B cell (primary cell): ENCODE results near the gene ZNF521. TPM values are rescaled to one million over a fixed set of nuclear protein-coding genes. Genes with fewer than 3 reads are reported as not detected.

Experiments used
- ATAC-seq: fragments of 200-7000 bp; cut with Tn5 transposase; one replicate; pipeline ENCODE4 v1.10.0; 2021; ENCODE audit warnings: low read depth, mild to moderate bottlenecking, moderate number of reproducible peaks, moderate library complexity
- CTCF ChIA-PET: fragments of 350-600 bp; sonication (Branson Sonifier 250); formaldehyde crosslinking; loops from one replicate; lab custom pipeline; 2021; ENCODE audit warnings: antibody characterized with exemption, inconsistent platforms; lab: Charles Lee
- POLR2A ChIA-PET: fragments of 350-600 bp; sonication (Branson Sonifier 250); formaldehyde crosslinking; loops from one replicate; lab custom pipeline; 2021; ENCODE audit warnings: antibody characterized with exemption; lab: Charles Lee
- DNase-seq: peaks from one replicate; pipeline ENCODE4 v3.0.0; 2013
- H2AFZ ChIP-seq: 2 replicates; pipeline ENCODE4 v1.6.1; 2012; ENCODE audit warnings: mild to moderate bottlenecking, low read depth, low read length; ENCODE audit not compliant: insufficient read depth, poor library complexity, severe bottlenecking
- H3K27ac ChIP-seq, 2 donors: 1 replicate in 1 of 2; 2 replicates in 1 of 2; pipeline ENCODE4 v1.5.1; 2012 to 2013; ENCODE audit warnings: low read length in 2 of 2, mild to moderate bottlenecking in 2 of 2, moderate library complexity in 1 of 2
- H3K27me3 ChIP-seq, 4 experiments: fragments of 200-600 bp in 1 of 4; sonication (generic) in 1 of 4; replicated peaks in 1 of 4; 1 replicate in 2 of 4; 2 replicates in 2 of 4; pipeline versions ENCODE4 v1.6.1 to v1.7.0; 2013 to 2016; ENCODE audit warnings: low read length in 3 of 4, mild to moderate bottlenecking in 2 of 4, mixed read lengths in 1 of 4, moderate library complexity in 1 of 4; ENCODE audit not compliant: insufficient read depth in 4 of 4, control insufficient read depth in 3 of 4; ENCODE audit errors: control extremely low read depth in 1 of 4
- H3K36me3 ChIP-seq, 2 experiments: replicated peaks in 1 of 2; 1 replicate in 1 of 2; 2 replicates in 1 of 2; pipeline versions ENCODE4 v1.6.1 to v1.7.1; 2013; ENCODE audit warnings: low read length in 1 of 2; ENCODE audit not compliant: insufficient read depth in 2 of 2, control insufficient read depth in 1 of 2; ENCODE audit errors: control extremely low read depth in 1 of 2, extremely low read depth in 1 of 2
- H3K4me1 ChIP-seq, 2 donors: fragments of 200-600 bp in 1 of 2; sonication (generic) in 1 of 2; 1 replicate in 1 of 2; 2 replicates in 1 of 2; pipeline versions ENCODE4 v1.5.1 to v1.6.1; 2013 to 2017; ENCODE audit warnings: low read length in 2 of 2; ENCODE audit not compliant: control insufficient read depth in 2 of 2, insufficient read depth in 2 of 2
- H3K4me2 ChIP-seq: replicated peaks from 2 replicates; pipeline ENCODE3; 2012; ENCODE audit warnings: mild to moderate bottlenecking, low read depth, low read length; ENCODE audit not compliant: poor library complexity, severe bottlenecking
- H3K4me3 ChIP-seq, 5 experiments: fragments of 200-600 bp in 1 of 5; sonication (generic) in 1 of 5; 1 replicate in 3 of 5; 2 replicates in 2 of 5; pipeline versions ENCODE4 v1.5.1 to v1.7.0; 2011 to 2016; ENCODE audit warnings: low read length in 4 of 5, mild to moderate bottlenecking in 4 of 5, low read depth in 2 of 5, control low read depth in 1 of 5, moderate library complexity in 1 of 5; ENCODE audit not compliant: insufficient read depth in 1 of 5; ENCODE audit errors: control extremely low read depth in 1 of 5, extremely low read depth in 1 of 5
- H3K79me2 ChIP-seq: fragments of 200-600 bp; sonication (generic); one replicate; pipeline ENCODE4 v1.6.0; 2016; ENCODE audit warnings: low read length; ENCODE audit not compliant: control insufficient read depth, insufficient read depth
- H3K9ac ChIP-seq: fragments of 200-600 bp; sonication (generic); 2 replicates; pipeline ENCODE4 v1.6.1; 2017; ENCODE audit warnings: mild to moderate bottlenecking, low read length, moderate library complexity
- H3K9me3 ChIP-seq, 3 donors: one replicate each; pipeline versions ENCODE4 v1.6.1 to v1.7.1; 2013; ENCODE audit warnings: low read length in 2 of 3; ENCODE audit not compliant: control insufficient read depth in 2 of 3, insufficient read depth in 1 of 3; ENCODE audit errors: control extremely low read depth in 1 of 3
- H4K20me1 ChIP-seq: 2 replicates; pipeline ENCODE4 v1.6.0; 2012; ENCODE audit warnings: mild to moderate bottlenecking, low read length; ENCODE audit not compliant: insufficient read depth, control insufficient read depth, poor library complexity, severe bottlenecking
- H3K27ac Mint-ChIP-seq: one replicate; pipeline ENCODE4 v1.8.0; 2021; ENCODE audit warnings: mixed read lengths
- H3K27me3 Mint-ChIP-seq: one replicate; pipeline ENCODE4 v1.8.0; 2021; ENCODE audit warnings: mixed read lengths
- H3K4me1 Mint-ChIP-seq: one replicate; pipeline ENCODE4 v1.8.0; 2021; ENCODE audit warnings: mixed read lengths
- H3K4me3 Mint-ChIP-seq: one replicate; pipeline ENCODE4 v1.8.0; 2021; ENCODE audit warnings: mixed read lengths
- H3K9me3 Mint-ChIP-seq: one replicate; pipeline ENCODE4 v1.8.0; 2022; ENCODE audit warnings: mixed read lengths; ENCODE audit not compliant: insufficient read depth
- CTCF ChIP-seq: fragments of 200-600 bp; IDR thresholded peaks from one replicate; pipeline ENCODE4 v1.8.0; 2022; ENCODE audit warnings: antibody characterized with exemption, mild to moderate bottlenecking
- EZH2 ChIP-seq: IDR thresholded peaks from 2 replicates; pipeline ENCODE4 v1.6.1; 2012; ENCODE audit warnings: borderline replicate concordance, low read depth, mild to moderate bottlenecking, moderate library complexity, low read length; ENCODE audit not compliant: insufficient read depth, poor library complexity, severe bottlenecking
- WGBS: methylation state at CpG from one replicate; pipeline ENCODE4 v1.1.5; 2013; ENCODE audit warnings: missing lambda C conversion rate; ENCODE audit not compliant: insufficient coverage; 5-methylcytosine and 5-hydroxymethylcytosine counted together
- intact Hi-C: fragments of 100-400 bp; cut with micrococcal nuclease; formaldehyde crosslinking; loops from one replicate; pipeline ENCODE4 v1.10.0; 2022
- polyA plus RNA-seq: library from polyadenylated mRNA; depleted of rRNA; stranded (reverse); fragments of >200 nt; gene quantifications from 2 replicates; pipeline ENCODE4 v1.2.3, GENCODE V29; 2012
- total RNA-seq, 2 donors: library from RNA; stranded (reverse); fragments of 120-200 nt in 1 of 2; gene quantifications; 1 replicate in 1 of 2; 2 replicates in 1 of 2; pipeline versions ENCODE4 v1.2.3 to v1.2.4, GENCODE V29; 2013 to 2022

Gene ZNF521
- total and polyA plus RNA-seq, 2 donors (not counting 1 experiment from before 2014, with no cell fraction given): 0.04 to 9.0 TPM

GRCh38 chr18:25349926-25350487 is 2.0 kb downstream of the ZNF521 start:
- H3K9ac ChIP-seq: peak overlapping the region; percentile 78
- no peak for ATAC-seq
- H3K4me2 ChIP-seq: peak overlapping the region; percentile 100
- peak; percentile 42 for DNase-seq
- peak overlapping the region; percentile 68 for H2AFZ ChIP-seq
- no peaks in the 10 kb centered on the region for H3K9me3 Mint-ChIP-seq
- no peak overlapping the region for H3K27ac Mint-ChIP-seq
- H4K20me1 ChIP-seq: no peaks in the 10 kb centered on the region
- H3K27ac ChIP-seq: no peak overlapping the region
- ChIA-PET CTCF (no interaction called here), POLR2A (interaction anchor here (0.6 kb wide), 1 partner anchor 1363 kb away, joined by 6 read pairs; no protein-coding TSS in a partner anchor)
- no peaks in the 10 kb centered on the region for H3K36me3 ChIP-seq
- WGBS: 2% methylated on average over 49 of the region's 64 CpGs
- peaks cover 0 to 53% (median 40%) of the 10 kb centered on the region in 4 experiments for H3K27me3 ChIP-seq
- peaks cover 0 to 16% (median 2%) of the 10 kb centered on the region in 3 donors for H3K9me3 ChIP-seq
- peaks cover 52% of the 10 kb centered on the region for H3K27me3 Mint-ChIP-seq
- intact Hi-C loops: loop anchor here (5.0 to 10.0 kb wide), 3 partner anchors 167 to 745 kb away; partner anchors contain the start of gene SS18
- TF ChIP-seq CTCF (no peak), EZH2 (no peak)
- no peaks in the 10 kb centered on the region for H3K79me2 ChIP-seq
- H3K4me1 Mint-ChIP-seq: peaks cover 16% of the 10 kb centered on the region
- H3K4me3 Mint-ChIP-seq: peak overlapping the region; percentile 94
- H3K4me3 ChIP-seq: peak overlapping the region; percentile 45 to 73 (median 57)
- peaks cover 24 to 28% of the 10 kb centered on the region in 2 donors for H3K4me1 ChIP-seq
